GM19351 (cell line): ENCODE results near the gene IRF2BP1.

Experiments
- ATAC-seq: cut with Tn5 transposase; IDR thresholded peaks from one replicate; pipeline ENCODE4 v1.9.1; 2021; ENCODE audit warnings: mild to moderate bottlenecking, moderate library complexity; ENCODE audit not compliant: unreplicated experiment

Gene IRF2BP1, protein sequence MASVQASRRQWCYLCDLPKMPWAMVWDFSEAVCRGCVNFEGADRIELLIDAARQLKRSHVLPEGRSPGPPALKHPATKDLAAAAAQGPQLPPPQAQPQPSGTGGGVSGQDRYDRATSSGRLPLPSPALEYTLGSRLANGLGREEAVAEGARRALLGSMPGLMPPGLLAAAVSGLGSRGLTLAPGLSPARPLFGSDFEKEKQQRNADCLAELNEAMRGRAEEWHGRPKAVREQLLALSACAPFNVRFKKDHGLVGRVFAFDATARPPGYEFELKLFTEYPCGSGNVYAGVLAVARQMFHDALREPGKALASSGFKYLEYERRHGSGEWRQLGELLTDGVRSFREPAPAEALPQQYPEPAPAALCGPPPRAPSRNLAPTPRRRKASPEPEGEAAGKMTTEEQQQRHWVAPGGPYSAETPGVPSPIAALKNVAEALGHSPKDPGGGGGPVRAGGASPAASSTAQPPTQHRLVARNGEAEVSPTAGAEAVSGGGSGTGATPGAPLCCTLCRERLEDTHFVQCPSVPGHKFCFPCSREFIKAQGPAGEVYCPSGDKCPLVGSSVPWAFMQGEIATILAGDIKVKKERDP

DNA sequence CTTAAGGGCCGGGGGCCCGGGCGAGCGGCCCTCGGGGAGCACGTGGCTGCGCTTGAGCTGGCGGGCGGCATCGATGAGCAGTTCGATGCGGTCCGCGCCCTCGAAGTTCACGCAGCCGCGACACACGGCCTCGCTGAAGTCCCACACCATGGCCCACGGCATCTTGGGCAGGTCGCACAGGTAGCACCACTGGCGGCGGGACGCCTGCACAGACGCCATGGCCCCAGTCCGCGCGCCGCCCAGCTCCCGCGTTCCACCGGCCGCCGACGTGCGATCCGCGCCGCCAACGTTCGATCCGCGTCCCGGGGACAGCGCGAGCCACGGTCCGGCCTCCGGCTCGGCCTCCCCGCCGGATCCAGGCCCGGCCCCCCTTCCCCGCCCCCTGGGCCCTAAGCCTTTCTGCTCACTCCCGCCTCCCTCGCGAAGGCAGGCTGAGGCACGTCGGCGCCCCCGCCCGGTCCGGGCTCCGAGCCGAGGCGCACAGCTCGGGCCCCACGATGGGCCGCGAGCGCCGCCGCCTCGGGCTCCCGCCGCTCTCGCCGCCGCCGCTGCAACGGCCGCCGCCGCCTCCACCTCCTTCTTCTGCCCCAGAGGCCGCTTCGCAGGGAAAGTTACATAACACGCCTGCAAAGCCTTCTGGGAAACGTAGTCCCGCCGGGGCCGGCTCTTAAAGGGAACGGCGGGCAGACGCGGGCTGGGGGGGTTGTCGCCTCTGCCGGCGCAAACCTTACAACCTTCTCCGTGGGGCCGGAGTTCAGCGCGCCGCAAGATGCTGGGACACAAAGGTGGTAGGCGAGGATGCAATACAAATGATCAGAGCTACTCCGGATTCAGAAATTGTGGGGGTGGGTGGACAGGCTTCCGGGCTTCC is at the start of gene IRF2BP1:
IRF2BP1 (minus strand) TSS at position 586 of the 871 bp plus-strand sequence; CDS start at position 219, 367 bp downstream.
- no peak for ATAC-seq

DNA sequence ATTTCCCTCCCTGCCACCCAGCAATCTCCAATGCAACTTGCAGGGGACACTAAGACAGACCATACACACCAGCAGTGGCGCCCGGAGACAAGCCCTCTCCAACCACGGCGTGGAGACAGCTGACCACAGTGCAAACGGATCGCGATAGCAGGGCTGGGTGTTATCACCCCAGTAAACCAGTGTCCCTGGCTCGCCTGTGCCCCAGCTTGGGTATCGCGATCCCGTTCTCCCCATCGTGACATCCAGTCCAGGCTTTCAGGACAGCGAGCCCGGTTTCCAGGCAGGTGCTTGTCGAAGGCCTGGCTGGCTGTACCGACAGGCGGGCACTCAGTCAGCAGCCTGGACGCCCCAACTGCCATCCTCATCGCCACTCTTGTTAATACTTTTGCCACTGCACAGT is 49.3 kb upstream of the IRF2BP1 start:
- ATAC-seq: no peak

DNA sequence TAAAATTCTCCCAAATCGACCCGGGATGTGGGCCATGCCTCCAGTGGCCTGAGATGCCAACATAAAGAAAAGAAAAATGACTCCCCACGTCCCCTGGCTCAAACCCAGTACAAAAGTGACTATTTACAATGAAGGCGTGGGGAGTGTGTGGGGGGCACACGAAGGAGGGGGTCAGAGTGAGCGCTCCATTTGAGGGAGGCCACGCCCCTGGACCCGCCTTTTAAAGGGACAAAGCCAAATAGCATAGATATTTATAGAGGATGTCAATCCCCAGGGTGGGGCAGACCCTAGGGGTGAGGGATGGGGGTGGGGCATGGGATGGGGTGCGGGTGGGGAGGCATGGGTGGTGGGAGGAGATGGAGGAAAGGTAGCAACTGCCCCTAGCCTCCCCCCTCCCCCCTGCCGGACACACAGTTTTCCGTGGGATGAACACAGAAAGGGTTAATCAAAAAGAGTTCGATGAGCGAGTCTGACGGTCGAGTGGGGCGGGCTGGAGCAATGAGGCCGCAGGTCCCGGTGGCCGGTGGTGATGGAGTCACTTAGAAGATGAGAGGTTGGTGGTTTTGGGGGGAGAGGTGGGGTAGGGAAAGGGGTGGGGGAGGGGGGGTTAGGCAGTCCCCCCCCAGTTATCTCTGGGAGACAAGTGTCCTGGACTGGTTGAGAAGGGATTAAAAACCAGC is 48.8 kb upstream of the IRF2BP1 start:
- no peak for ATAC-seq

DNA sequence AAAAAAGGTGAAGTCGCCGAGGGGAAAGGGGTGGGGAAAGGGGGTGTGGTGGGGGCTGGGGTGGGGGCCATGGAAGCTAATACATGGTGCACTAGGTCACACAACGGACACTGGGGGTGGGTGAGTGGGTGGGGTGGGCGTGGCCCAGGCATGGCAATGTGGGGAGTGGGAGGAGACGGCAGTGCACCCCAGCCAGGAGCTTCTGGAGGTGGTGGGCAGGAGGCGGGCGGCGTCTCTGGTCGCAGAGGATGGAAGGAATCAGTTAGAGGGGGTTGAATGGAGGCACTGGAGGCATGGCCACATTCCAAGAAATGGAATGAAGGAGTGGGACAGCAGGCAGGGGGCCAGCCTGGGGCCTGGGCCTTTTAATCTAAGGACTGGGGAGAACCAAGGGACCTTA is 47.8 kb upstream of the IRF2BP1 start:
- no peak for ATAC-seq

DNA sequence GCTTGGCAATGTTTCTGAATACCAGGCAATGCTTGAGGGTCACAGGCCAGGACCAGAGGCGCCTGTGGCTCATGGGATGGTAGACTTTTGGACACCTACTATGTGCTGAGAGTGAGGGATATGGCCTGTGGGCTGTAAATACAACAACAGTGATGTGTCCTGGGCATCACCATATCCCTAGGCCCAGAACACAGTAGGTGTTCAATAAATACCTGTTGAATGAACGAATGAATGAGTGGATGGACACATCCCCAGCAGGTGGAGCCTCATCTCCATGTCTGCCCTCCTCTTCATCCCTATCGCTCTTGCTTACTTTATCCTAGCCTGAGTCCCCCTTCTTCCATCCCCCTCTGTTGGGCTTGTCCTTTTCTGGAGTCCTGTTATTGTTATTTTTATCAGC is 45.1 kb upstream of the IRF2BP1 start:
- no peak for ATAC-seq

DNA sequence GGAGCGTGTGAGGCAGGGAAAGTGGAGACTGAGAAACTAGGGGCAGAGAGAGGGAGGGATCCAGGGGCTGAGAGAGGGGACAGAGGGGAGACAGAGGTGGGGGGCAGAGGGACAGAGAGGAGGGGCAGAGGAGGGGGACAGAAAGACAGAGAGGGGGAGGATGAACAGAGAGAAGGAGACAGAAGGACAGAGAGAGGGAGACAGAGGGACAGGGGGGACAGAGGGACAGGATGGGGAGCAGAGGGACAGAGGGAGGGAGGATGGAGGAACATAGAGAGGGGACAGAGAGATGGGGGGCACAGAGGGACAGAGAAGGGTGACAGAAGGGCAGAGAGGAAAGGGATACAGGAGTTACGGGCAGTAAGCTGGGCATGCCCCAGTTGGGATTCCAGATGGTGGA is 43.3 kb upstream of the IRF2BP1 start:
- no peak for ATAC-seq

DNA sequence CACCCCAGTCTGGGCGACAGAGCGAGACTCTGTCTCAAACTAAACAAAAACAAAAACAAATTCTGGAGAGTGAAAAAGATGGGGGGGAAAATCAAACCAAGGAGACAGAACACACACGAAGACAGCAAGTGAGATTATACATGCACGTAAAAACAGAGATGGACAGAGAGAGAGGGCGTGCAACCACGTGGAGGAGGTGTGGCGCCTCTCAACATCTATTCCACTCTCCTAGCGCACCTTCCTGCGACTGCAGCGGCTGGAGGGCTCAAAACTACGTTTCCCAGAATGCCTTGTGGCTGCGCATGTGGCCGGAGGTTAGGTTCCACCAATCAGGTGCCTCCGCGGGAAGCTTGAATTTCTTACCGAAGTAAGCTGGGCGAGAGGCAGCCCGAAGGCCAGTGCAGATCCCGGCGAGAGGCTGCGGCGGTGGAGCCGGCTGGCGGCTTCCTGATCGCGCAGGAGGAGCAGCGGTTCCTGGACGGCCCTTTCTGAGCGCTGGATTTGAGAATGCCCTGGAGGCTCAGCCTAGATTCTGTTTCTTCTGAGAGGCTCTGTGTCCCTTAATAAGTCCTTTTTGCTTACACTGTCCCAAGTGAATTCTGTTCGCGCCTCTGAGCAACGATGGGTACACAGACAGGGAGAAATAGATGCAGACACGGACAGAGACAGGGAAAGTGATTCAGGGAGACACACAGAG is 41.8 kb upstream of the IRF2BP1 start:
- no peak for ATAC-seq

DNA sequence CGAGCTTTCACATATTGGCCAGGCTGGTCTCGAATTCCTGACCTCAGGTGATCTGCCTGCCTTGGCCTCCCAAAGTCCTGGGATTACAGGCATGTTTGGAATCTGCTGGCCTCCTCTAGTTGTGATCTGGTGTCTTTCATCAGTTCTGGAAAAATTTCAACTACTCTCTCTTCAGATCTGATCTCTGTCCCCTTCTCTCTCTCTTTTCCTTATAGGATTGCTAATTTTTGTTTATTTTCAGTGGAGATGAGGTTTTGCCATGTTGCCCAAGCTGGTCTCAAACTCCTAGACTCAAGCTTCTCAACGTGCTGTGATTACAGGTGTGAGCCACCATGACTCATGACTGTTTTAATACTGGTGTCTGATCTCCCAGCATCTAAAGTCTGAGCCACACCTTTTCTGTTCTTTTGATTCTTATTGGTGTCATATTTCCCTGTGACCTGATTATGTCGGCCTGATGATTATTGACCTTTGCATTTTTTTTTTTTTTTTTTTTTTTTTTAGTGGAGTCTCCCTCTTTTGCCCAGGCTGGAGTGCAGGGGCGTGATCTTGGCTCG is 39.0 kb upstream of the IRF2BP1 start:
- ATAC-seq: no peak

DNA sequence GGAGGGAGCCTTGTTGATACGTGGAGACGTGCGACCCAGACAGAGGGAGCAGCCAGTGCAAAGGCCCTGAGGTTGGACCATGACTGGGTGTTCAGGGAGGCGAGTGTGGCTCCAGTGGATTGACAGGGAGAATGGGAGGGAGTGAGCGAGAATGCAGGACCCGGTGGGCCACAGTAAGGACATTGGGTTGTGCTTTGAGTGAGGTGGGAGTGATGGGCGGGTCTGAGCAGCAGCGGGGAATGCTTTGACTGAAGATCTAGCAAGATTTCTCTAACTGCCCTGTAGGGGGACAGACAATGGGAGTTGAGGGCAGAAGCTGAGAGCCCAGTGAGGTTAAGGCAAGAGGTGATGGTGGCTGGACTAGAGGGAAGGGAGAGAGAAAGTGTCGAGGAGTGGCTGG is 36.3 kb upstream of the IRF2BP1 start:
- no peak for ATAC-seq

DNA sequence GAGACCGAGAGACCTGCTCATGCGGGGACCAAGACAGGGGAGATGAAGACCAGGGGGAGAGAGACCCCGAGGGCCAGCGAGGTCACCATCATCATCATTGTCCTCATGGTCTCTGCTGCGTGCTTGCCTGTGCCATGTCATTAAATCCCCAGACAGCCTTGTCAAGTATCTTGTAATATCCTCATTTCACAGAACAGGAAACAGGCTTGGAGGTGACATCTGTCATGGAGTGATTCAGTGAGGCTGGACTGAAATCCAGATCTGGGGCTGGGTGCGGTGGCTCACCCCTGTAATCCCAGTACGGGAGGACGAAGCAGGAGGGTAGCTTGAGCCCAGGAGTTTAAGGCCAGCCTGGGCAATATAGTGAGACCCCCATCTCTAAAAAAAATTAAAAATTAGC is 34.5 kb upstream of the IRF2BP1 start:
- ATAC-seq: no peak

DNA sequence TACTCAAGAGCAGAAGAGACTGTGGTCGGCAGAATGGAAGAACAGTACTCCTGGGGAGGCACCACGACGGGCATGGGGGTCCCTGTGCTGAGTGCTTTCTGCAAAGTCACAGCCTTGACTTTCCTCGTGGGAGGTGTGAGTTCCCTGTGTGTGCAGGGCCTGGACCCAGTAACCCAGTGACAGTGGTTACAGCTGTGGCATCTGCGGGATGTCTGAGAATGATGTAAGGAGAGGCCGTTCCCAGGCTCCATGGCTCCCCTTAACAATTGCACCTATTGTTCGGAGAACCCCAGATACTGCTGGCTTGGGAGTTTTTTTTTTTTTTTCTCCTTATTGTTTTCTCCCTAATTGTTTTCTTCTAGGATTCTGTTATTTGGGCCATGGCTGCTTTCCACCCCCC is 33.7 kb upstream of the IRF2BP1 start:
- ATAC-seq: no peak

DNA sequence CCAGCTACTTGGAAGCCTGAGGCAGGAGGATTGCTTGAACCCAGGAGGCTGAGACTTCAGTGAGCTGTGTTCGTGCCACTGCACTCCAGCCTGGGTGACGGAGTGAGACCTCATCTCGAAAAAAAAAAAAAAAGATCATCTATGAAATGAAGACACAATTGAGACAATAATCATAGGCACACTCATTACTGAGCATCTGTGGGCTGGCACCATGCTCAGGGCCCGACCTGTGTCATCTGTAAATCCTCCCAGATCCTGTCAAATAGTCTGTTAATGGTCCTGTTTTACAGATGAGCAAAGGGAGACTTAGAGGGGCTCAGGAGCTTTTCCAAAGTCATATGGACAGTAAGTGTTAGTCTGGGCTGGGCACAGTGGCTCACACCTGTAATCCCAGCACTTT is 32.8 kb upstream of the IRF2BP1 start:
- ATAC-seq: no peak

DNA sequence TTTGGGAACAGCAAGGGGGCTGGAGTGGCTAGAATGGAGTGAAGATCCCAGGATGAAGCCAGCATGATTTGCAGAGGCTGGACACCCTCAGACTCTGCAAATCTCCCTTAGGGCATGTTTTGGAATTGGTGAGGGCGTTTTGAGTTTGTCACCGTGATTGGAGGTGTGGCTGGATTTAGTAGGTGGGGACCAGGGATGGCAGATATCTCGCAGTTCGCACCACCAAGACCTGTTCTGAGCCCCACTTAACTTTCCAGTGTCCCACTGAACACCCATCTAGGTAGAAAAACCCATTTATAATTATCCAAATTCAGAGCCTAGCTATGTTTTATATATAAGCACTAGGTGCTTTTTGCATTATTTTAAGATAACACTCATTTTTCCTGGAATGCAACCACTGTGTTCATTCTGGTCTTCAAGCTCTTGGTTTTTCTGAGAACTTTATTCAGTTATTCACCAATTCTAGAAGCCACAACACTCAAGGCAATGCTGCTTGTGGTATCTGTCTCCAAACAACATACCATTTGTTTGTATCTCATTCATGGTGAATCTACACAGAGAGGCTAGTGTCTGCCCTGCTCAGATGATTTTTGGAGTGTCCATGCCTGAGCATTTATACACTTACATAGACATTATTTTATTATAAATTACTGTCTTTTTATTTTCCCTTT is 31.6 kb upstream of the IRF2BP1 start:
- no peak for ATAC-seq

DNA sequence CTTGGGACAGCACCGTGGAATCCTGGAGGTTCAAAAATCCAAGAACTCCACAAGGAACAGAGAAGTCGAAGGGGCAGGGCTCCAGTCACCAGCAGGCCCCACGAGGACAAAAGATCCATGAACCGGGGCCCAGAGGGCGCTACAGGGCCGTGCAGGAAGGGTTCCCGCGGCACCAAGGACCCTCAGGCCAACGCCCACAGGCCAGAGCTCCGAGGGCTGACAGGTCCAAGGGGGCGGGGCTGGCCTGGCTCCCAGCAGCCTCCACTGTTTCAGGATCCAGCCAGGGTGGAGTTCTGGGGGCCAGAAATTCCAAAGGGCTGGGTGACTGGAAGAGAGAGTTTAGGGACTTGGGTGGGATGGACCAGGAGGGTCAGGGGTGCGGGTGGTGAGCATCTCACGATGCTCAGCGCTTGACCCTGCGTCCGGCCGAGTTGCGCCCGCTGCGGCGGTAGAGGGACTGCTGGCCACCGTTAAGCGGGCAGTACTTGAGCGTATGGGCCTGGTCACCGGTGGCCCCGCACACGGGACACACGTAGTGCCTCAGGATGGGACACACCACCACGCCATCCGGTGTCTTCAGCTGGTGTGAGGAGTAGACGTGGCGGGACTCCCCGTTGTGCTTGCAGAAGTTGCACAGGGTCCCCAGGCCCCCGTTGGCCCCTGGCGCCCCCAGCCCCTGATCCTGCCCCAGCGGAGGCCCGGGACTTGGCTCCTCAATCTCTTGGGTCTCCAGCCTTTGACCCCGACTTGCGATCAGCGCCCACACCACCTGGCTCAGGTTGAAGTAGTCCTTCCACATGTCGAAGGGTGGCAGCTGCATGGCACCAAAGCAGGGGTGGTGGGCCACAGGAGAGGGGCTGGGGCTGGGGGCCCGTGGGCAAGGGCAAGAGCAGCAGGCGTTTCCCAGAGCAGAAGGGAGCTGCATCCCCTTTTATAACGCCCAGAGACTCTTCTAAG is 28.2 kb upstream of the IRF2BP1 start, which contains the start of gene NANOS2:
NANOS2 (minus strand) TSS at position 905 of the 957 bp plus-strand sequence; CDS start at position 820, 85 bp downstream.
- no peak for ATAC-seq

DNA sequence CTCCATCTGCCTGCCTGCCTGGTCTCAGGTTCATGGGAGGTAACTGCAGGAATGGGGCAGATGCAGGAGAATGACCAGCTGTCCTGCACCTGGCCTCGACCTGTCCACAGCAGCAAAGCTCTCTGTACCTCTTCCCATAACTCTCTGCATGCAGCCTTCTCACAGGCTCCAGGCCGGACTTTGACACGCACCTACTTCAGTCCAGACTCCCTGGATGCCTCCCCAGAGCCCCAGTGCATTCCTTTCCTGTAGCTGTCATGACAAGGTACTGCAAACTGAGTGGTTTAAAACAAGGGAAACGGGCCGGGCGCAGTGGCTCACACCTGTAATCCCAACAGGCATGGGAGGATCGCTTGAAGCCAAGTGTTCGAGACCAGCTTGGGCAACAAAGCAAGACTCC is 25.4 kb upstream of the IRF2BP1 start:
- no peak for ATAC-seq

DNA sequence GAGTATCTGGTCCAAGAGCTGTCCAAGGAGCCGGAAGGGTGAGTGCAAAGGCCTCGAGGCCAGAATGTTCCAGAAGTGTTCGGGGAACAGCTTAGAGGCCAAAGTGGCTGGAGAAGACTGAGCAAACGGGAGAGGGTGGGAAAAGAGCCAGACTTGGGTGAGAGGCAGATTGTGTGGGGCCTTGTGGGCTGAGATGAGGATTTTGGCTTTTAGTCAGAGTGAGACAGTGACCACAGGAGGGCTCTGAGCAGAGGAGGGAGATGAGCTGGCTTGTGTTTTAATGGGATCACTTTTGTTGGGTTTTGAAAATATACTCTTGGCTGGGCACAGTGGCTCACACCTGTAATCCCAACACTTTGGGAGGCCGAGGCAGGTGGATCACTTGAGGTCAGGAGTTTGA is 23.0 kb upstream of the IRF2BP1 start:
- ATAC-seq: no peak

DNA sequence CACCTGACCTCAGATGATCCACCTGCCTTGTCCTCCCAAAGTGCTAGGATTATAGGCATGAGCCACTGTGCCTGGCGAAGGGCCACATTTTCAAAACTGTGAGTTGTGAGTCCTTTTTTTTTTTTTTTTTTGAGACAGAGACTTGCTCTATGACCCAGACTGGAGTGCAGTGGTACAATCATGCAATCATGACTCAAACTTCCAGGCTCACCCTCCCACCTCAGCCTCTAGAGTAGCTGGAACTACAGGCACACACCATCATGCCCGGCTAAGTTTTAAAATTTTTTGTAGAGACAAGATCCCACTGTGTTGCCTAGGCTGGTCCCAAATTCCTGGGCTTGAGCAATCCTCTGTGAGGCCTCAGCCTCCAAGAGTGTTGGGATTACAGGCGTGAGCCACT is 20.3 kb upstream of the IRF2BP1 start:
- no peak for ATAC-seq

DNA sequence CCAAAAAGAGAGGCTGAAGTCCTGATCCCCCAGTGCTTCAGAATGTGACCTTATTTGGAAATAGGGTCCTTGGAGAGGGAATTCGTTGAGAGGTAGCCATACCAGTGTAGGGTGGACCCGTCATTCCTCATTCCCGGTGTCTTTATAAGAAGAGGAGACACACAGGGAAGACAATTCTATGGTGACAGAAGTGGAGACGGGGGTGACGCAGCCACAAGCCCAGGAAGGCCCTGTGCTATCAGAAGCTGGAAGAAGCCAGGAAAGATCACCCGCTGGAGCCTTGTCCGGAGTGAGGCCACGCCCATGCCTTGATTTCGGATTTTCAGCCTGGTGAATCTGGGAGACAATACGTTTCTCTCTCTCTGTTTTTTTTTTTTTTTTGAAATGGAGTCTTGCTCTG is 19.1 kb upstream of the IRF2BP1 start:
- ATAC-seq: no peak
